ENCODE results near the gene MIGA1. TPM values are rescaled to one million over a fixed set of nuclear protein-coding genes. Genes with fewer than 3 reads are reported as not detected.

Gene MIGA1
- total RNA-seq, 1 experiment from 2014 or later, result 2.7 TPM

DNA sequence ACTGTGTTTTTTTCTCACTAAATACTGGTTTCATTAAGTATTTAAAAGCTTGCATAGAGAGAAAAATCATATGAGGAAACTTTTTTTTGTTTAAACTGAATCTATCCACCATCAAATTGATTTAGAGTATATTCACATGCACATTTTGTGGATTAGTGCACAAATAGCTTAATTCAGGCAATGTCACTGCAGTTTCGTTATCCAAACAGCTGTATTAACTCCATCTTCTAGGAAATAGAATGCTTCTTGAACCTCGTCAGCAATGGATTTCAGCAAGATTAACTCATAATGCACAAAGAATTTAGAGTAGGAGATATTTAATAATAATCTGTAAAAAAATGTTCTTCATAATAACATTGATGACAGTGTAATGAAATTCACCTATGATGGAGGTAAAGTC lies 146.5 kb downstream of the MIGA1 start:
- no peak overlapping the region for H3K4me3 ChIP-seq
- H3K27me3 ChIP-seq, result no peaks in the 10 kb centered on the region
- H3K36me3 ChIP-seq, result peaks cover 39% of the 10 kb centered on the region
- DNase-seq, result no peak
- no peaks in the 10 kb centered on the region for H3K9me3 ChIP-seq

- no peak for DNase-seq
- Histone ChIP-seq H3K27me3 (no peaks in the 10 kb centered on the region), H3K4me3 (no peak overlapping the region), H3K9me3 (no peaks in the 10 kb centered on the region), H3K36me3 (peaks cover 37% of the 10 kb centered on the region)
Observed at GRCh38 chr1:77926561-77927357, 147.3 kb downstream of the MIGA1 start.

DNA sequence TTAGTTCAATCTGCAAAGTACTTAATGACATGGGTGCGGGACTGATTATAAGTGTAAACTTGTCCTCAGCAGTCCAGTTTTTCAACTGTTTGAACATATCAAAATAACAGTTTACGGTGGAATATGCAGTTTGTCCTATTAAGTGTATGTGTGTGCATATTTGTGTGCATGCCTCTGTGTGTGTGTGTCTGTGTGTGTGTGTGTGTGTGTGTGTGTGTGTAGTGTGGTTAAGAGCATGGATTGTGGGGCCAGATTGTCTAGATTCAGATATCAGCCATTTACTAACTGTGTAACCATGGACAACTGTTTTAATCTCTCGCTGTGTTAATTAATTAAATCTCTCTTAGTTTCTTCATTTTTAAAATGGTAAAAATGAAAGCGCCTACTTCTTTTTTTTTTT lies 148.0 kb downstream of the MIGA1 start:
- H3K4me3 ChIP-seq, result no peak overlapping the region
- DNase-seq, result no peak
- peaks cover 41% of the 10 kb centered on the region for H3K36me3 ChIP-seq

More for the DNA sequence above, 148.0 kb downstream of the MIGA1 start:
- no peaks in the 10 kb centered on the region for H3K27me3 ChIP-seq
- H3K9me3 ChIP-seq, result no peaks in the 10 kb centered on the region

Other genes starting within 250 kb of the MIGA1 start
- gene ZZZ3, start 97.0 kb upstream of the MIGA1 start, total RNA-seq (2014; rRNA removed; shearing (Covaris generic); ENCODE audit: low replicate concordance), result 30.9 and 45.1 TPM in 2 replicates
- 68.1 and 81.6 TPM in 2 replicates for gene USP33, start 19.8 kb upstream of the MIGA1 start, total RNA-seq (2014; rRNA removed; shearing (Covaris generic); ENCODE audit: low replicate concordance)
- gene NEXN, start 109.0 kb downstream of the MIGA1 start, total RNA-seq (2014; rRNA removed; shearing (Covaris generic); ENCODE audit: low replicate concordance), result 2.4 and 3.3 TPM in 2 replicates
- 183 and 225 TPM in 2 replicates for gene FUBP1, start 199.4 kb downstream of the MIGA1 start, total RNA-seq (2014; rRNA removed; shearing (Covaris generic); ENCODE audit: low replicate concordance)
- 20.9 and 34.9 TPM in 2 replicates for gene DNAJB4, start 225.3 kb downstream of the MIGA1 start, total RNA-seq (2014; rRNA removed; shearing (Covaris generic); ENCODE audit: low replicate concordance)

All from MG63 (cell line).